PC-3 (cell line): ENCODE measurements around the gene SAMD14. TPM values are rescaled to one million over a fixed set of nuclear protein-coding genes. Genes with fewer than 3 reads are reported as not detected.

Experiments
- ATAC-seq: fragments of 200-7000 bp; cut with Tn5 transposase; 2 replicates; pipeline ENCODE4 v1.9.1; 2020; ENCODE audit warnings: mild to moderate bottlenecking, moderate library complexity
- BruUV-seq: library from RNA; stranded (reverse); fragments of 400-500 nt; replicated peaks from 2 replicates; lab custom pipeline; 2021; lab: Mats Ljungman, UMichigan
- CTCF ChIA-PET: fragments of 300-600 bp; sonication (Branson Sonifier 250); formaldehyde crosslinking; loops from one replicate; lab custom pipeline; 2022; ENCODE audit warnings: antibody characterized with exemption; lab: Charles Lee
- POLR2A ChIA-PET: fragments of 300-600 bp; sonication (Branson Sonifier 250); formaldehyde crosslinking; loops from one replicate; lab custom pipeline; 2022; ENCODE audit warnings: antibody characterized with exemption; ENCODE audit not compliant: unreplicated experiment; lab: Charles Lee
- DNase-seq: peaks from one replicate; pipeline ENCODE4 v3.0.0-alpha.2; 2015
- H2AFZ ChIP-seq: fragments of 300-600 bp; sonication (generic); 2 replicates; pipeline ENCODE4 v1.6.0; 2016; ENCODE audit warnings: antibody characterized with exemption, low read length
- H3F3A ChIP-seq: fragments of 300-600 bp; sonication (generic); one replicate; pipeline ENCODE4 v1.6.0; 2017; ENCODE audit warnings: antibody characterized with exemption, low read length, control low read depth, mild to moderate bottlenecking; ENCODE audit not compliant: unreplicated experiment
- H3K27ac ChIP-seq: fragments of 300-600 bp; sonication (generic); 2 replicates; pipeline ENCODE4 v1.5.1; 2016; ENCODE audit warnings: mild to moderate bottlenecking, low read length
- H3K27me3 ChIP-seq: fragments of 300-600 bp; sonication (generic); 2 replicates; pipeline ENCODE4 v1.6.1; 2016; ENCODE audit warnings: low read length, mixed read lengths
- H3K36me3 ChIP-seq: fragments of 300-600 bp; sonication (generic); 2 replicates; pipeline ENCODE4 v1.6.1; 2016; ENCODE audit warnings: low read depth, mixed run types, low read length, mixed read lengths
- H3K4me1 ChIP-seq: fragments of 300-600 bp; sonication (generic); 2 replicates; pipeline ENCODE4 v1.5.1; 2016; ENCODE audit warnings: low read length; ENCODE audit not compliant: insufficient read depth
- H3K4me2 ChIP-seq: fragments of 300-600 bp; sonication (generic); 2 replicates; pipeline ENCODE4 v1.6.0; 2016; ENCODE audit warnings: low read length
- H3K4me3 ChIP-seq: fragments of 300-600 bp; sonication (generic); 2 replicates; pipeline ENCODE4 v1.5.1; 2016; ENCODE audit warnings: mild to moderate bottlenecking, low read length, mixed read lengths
- H3K79me2 ChIP-seq: fragments of 300-600 bp; sonication (generic); 2 replicates; pipeline ENCODE4 v1.6.1; 2017; ENCODE audit warnings: low read length, mixed read lengths
- H3K9ac ChIP-seq: fragments of 300-600 bp; sonication (generic); 2 replicates; pipeline ENCODE4 v1.6.0; 2016; ENCODE audit warnings: mild to moderate bottlenecking, low read length
- H3K9me2 ChIP-seq: fragments of 300-600 bp; sonication (generic); replicated peaks from 2 replicates; pipeline ENCODE4 v1.6.1; 2016; ENCODE audit warnings: mixed run types, low read length, mixed read lengths
- H3K9me3 ChIP-seq: fragments of 300-600 bp; sonication (generic); 2 replicates; pipeline ENCODE4 v1.6.1; 2016; ENCODE audit warnings: low read length, mixed read lengths
- H4K20me1 ChIP-seq: fragments of 300-600 bp; sonication (generic); 2 replicates; pipeline ENCODE4 v1.6.1; 2016; ENCODE audit warnings: low read length, mixed read lengths
- CTCF ChIP-seq: fragments of 300-600 bp; sonication (generic); conservative IDR thresholded peaks from 2 replicates; pipeline ENCODE4 v1.5.1; 2017; ENCODE audit warnings: antibody characterized with exemption, low read depth, mild to moderate bottlenecking, low read length
- EZH2 ChIP-seq: fragments of 300-600 bp; sonication (generic); IDR thresholded peaks from one replicate; pipeline ENCODE4 v1.6.1; 2017; ENCODE audit warnings: antibody characterized with exemption, mild to moderate bottlenecking, low read length; ENCODE audit not compliant: unreplicated experiment
- EZH2phosphoT487 ChIP-seq: fragments of 300-600 bp; sonication (generic); IDR thresholded peaks from 2 replicates; pipeline ENCODE4 v1.6.1; 2018; ENCODE audit warnings: mild to moderate bottlenecking, antibody characterized with exemption, low read length, borderline replicate concordance
- intact Hi-C: fragments of 100-400 bp; cut with micrococcal nuclease; formaldehyde crosslinking; loops from 2 replicates; pipeline ENCODE4 v1.9.0; 2023
- total RNA-seq: library from RNA; depleted of rRNA; stranded (reverse); fragments of >200 nt; gene quantifications from 2 replicates; pipeline ENCODE4 v1.2.3, GENCODE V29; 2014

The SAMD14 gene
- total RNA-seq, 1 experiment from 2014 or later, result 0.11 TPM

GRCh38 chr17:50064253-50065001 is 65.5 kb downstream of the SAMD14 start:
- Histone ChIP-seq H3K27me3 (no peaks in the 10 kb centered on the region), H3K9me2 (no peaks in the 10 kb centered on the region), H3K9me3 (no peaks in the 10 kb centered on the region), H4K20me1 (peaks cover 5% of the 10 kb centered on the region), H3K36me3 (peaks cover 43% of the 10 kb centered on the region), H3F3A (peaks cover 32% of the 10 kb centered on the region), H2AFZ (no peak overlapping the region), H3K79me2 (peaks cover 89% of the 10 kb centered on the region), H3K27ac (peak overlapping the region; percentile 96), H3K4me1 (peaks cover 76% of the 10 kb centered on the region), H3K9ac (peak overlapping the region; percentile 76), H3K4me2 (peak overlapping the region; percentile 97), H3K4me3 (peak overlapping the region; percentile 10; the same call in 1 of the 2 replicates)
- intact Hi-C loops, result loop anchor here (2.0 kb wide), 1 partner anchor 22 kb away; no protein-coding TSS in a partner anchor
- BruUV-seq, result no TSS peak
- ChIA-PET CTCF (interaction anchor here (0.8 to 1.5 kb wide), 5 partner anchors 9 to 37 kb away, joined by 3 to 14 read pairs (median 3); partner anchors contain the start of gene ITGA3), POLR2A (interaction anchor here (0.7 to 1.5 kb wide), 5 partner anchors 9 to 38 kb away, joined by 3 to 27 read pairs (median 8); partner anchors contain the start of gene ITGA3)
- TF ChIP-seq CTCF (no peak), EZH2phosphoT487 (no peak)
- DNase-seq, result peak; percentile 100
- peak; percentile 58 for ATAC-seq

DNA sequence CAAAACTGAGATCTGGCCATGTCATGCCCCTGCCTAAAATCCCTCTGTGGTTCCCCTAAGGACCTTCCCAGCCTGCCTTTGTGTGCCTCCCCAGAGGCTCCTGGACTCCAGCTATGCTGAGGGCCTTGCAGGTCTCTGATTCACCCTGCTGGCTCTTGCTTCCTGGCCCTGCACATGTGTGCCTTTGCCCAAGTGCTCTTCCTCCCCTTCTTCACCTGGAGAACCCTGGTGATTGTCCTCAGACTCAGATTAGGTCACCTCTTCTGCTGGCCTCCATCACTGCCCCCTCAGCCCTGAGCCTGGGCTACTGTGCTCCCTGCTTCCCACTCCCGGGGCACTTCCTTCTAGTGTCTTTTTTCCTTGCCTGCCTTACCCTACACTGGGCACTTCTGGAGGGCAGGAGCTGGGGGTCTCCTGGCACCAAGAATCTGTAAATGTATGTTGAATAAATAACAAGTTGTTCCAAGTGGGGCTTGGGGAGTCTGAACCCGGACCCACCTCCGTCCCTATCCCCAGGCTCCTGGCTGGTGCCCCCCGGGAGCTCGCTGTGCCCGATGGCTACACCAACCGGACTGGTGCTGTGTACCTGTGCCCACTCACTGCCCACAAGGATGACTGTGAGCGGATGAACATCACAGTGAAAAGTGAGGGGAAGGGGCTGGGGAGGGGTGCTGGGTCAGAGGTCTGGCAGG is 66.3 kb downstream of the SAMD14 start:
- Histone ChIP-seq H3K36me3 (peaks cover 39% of the 10 kb centered on the region), H3K9me3 (no peaks in the 10 kb centered on the region), H3F3A (peaks cover 32% of the 10 kb centered on the region), H3K79me2 (peaks cover 91% of the 10 kb centered on the region), H3K4me3 (peak overlapping the region; percentile 15; the same call in 1 of the 2 replicates), H3K4me2 (peak overlapping the region; percentile 97), H3K9me2 (no peaks in the 10 kb centered on the region), H3K4me1 (peaks cover 83% of the 10 kb centered on the region), H2AFZ (no peak overlapping the region), H3K27ac (peak overlapping the region; percentile 96), H4K20me1 (peaks cover 12% of the 10 kb centered on the region), H3K9ac (peak overlapping the region; percentile 76), H3K27me3 (no peaks in the 10 kb centered on the region)
- intact Hi-C loops, result loop anchor here (2.0 kb wide), 2 partner anchors 23 to 31 kb away; partner anchors contain the start of gene PDK2
- TSS peak; percentile 0 for BruUV-seq
- TF ChIP-seq CTCF, result no peak
- no peak for TF ChIP-seq EZH2
- TF ChIP-seq EZH2phosphoT487, result no peak
- peak; percentile 68 for DNase-seq
- POLR2A ChIA-PET, result interaction anchor here (1.2 to 1.5 kb wide), 3 partner anchors 8 to 37 kb away, joined by 8 to 27 read pairs (median 10); partner anchors contain the start of gene ITGA3
- CTCF ChIA-PET, result interaction anchor here (0.6 to 1.6 kb wide), 5 partner anchors 16 to 1372 kb away, joined by 3 to 14 read pairs (median 4); no protein-coding TSS in a partner anchor
- no peak for ATAC-seq
